Frontal cortex (tissue), 4 donors: Measurements from ENCODE around the gene IMPA2. TPM values are rescaled to one million over a fixed set of nuclear protein-coding genes. Genes with fewer than 3 reads are reported as not detected.
A peak's percentile ranks its signal among the peaks of the same experiment; 100 is the strongest.

Experiments
- DNase-seq, 2 donors: peaks; one replicate each; pipeline ENCODE4 v3.0.0; 2012; ENCODE audit warnings: low spot score in 2 of 2
- FAIRE-seq: peaks from 2 replicates; lab custom pipeline; 2012; peaks lifted over from hg19 to GRCh38; lab: Jason Lieb, UNC
- total RNA-seq: library from RNA; depleted of rRNA; stranded (reverse); fragments of >200 nt; gene quantifications from one replicate; pipeline ENCODE4 v1.2.3, GENCODE V29; 2014
- donor health status: control.
- donor health status: control.
- donor health status: control.

Gene IMPA2
- total RNA-seq, 1 donor from 2014 or later, result 2.9 TPM

- no peak for DNase-seq
- FAIRE-seq, result no peak
These were observed 4.8 kb downstream of the IMPA2 start for GRCh38 chr18:11986061-11986460.

DNA sequence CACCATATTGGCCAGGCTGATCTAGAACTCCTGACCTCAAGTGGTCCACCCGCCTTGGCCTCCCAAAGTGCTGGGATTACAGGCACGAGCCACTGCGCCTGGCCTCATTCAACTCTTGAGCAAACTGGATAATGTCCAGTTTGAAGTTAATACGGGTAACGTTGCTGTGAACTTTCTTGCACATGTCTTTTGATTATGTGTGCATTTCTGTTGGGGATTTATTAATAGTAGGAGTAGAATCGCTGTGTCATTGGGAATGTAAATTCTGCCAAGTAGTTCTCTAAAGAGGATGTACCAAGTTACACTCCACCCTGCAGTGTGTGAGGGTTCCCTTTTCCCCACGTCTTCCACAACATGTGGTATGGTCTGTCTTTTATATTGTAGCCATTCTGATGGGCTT is 6.2 kb downstream of the IMPA2 start:
- DNase-seq (no peak), FAIRE-seq (no peak)

- no peak for DNase-seq
- no peak for FAIRE-seq
These were observed 7.9 kb downstream of the IMPA2 start for GRCh38 chr18:11989174-11989573.

DNA sequence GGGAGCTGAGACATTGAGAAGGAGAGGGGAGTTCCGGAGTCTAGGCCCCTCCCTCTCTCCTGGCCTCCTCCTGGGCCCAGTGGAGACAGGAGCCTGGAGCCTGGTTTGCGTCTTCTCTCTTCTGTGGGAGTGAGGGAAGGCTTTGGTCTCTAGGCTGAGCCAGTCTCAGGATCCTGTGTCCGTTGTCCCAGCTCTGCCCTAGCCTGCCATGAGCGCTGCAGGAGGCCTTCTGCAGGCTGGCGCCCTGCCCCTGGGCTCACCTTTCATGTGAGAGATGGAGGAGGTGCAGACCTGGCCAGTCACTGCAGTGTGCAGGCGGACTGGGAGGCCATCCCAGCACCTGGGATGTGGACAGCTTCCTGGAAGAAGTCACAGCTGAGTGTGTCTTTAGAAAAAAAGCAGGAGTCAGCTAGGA is 8.7 kb downstream of the IMPA2 start:
- DNase-seq, result no peak
- no peak for FAIRE-seq

- no peak for FAIRE-seq
- DNase-seq, result no peak
These were observed 9.2 kb downstream of the IMPA2 start for GRCh38 chr18:11990539-11990938.

- no peak for FAIRE-seq
- no peak for DNase-seq
These were observed 9.9 kb downstream of the IMPA2 start for GRCh38 chr18:11991021-11991795.

- FAIRE-seq (no peak), DNase-seq (no peak)
These were observed 10.9 kb downstream of the IMPA2 start for GRCh38 chr18:11992096-11992790.

DNA sequence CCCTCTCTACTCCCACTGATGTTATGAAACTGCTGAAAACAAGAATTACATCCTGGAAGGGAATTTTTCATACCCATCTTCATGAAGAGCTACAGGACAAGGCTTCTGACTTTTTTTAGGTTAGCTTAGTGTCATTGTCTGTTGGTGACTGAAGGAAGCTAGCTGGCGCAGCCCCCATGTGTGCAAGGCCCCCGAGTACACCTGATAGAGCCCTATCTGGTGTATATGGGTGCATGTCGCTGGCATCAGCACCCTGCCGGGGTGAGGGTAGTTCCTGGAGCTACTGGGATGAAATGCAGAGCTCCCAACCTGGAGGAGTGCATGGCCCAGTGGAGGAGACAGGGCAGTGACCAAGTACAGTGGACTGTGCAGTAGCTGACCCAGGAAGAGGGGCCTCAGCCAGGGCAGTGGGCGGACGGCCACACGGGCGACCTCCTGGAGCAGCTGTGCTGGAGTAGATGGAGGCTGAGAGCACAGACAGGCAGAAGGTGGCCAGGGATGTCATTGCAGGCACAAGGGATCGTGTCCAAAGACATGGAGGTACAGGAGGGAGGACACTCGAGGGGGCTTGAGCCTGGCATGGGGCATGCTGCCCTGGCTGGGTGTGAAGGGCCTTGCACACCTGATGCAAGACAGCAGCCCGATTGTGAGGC is 12.1 kb downstream of the IMPA2 start:
- no peak for FAIRE-seq

GRCh38 chr18:11994336-11994702 is 13.0 kb downstream of the IMPA2 start:
- DNase-seq (no peak), FAIRE-seq (no peak)

More for the DNA sequence above, 12.1 kb downstream of the IMPA2 start:
- no peak for DNase-seq

- DNase-seq (no peak), FAIRE-seq (no peak)
These were observed 13.6 kb downstream of the IMPA2 start for GRCh38 chr18:11994703-11995444.

- DNase-seq (peak; percentile 51 to 80), FAIRE-seq (no peak)
These were observed 14.3 kb downstream of the IMPA2 start for GRCh38 chr18:11995445-11996189.

DNA sequence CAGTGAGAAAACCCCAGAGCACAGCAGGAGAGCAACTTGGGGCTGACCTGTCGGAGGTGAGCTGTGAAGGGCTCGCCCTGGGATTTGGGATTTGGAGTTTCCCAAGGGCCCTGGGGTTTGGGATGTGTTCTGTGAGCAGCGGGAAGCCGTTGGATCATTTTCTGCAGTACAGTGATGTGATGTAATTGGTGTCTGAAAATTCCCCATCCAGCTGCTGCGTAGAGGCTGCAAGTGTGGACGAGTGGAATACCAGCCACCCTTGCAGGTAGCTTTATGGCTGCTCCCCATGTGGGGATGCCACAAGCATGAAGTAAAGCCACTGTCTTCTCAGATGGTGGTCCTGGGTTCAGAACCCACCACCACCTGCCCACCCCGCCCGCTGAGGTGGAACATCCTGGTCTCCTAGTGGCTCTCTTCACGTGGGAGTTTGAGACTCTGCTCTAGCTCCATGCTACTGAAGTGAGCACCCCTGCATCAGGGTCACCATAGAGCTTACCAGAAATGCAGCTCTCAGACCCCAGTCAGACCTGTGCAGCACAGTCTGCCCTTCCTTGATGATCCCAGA is 15.0 kb downstream of the IMPA2 start:
- no peak for DNase-seq
- FAIRE-seq, result no peak

- no peak for DNase-seq
- no peak for FAIRE-seq
These were observed 15.6 kb downstream of the IMPA2 start for GRCh38 chr18:11996907-11997306.

GRCh38 chr18:11997466-11997865 is 16.2 kb downstream of the IMPA2 start:
- no peak for DNase-seq
- FAIRE-seq, result no peak

DNA sequence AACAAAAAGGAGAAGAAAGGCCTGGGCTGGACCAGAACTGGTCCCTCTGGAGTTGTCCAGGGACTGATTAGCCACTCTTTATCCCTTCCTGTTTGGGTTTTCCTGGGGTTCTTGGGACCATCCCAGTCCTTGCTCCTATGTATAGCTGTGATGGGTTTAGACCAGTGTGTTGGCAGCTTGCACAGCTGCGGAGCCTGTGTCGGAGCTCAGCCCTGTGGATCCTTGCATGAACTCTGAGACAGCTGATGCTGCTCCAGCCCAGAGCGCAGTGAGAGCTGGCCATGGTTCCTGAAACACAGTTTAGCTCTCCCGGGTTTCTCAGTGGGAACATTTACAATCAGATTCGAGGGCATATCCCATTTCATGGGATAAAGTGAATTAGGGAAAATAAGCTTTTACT is 16.9 kb downstream of the IMPA2 start:
- DNase-seq (no peak), FAIRE-seq (no peak)

- FAIRE-seq (no peak), DNase-seq (no peak)
These were observed 18.1 kb downstream of the IMPA2 start for GRCh38 chr18:11999429-11999828.

DNA sequence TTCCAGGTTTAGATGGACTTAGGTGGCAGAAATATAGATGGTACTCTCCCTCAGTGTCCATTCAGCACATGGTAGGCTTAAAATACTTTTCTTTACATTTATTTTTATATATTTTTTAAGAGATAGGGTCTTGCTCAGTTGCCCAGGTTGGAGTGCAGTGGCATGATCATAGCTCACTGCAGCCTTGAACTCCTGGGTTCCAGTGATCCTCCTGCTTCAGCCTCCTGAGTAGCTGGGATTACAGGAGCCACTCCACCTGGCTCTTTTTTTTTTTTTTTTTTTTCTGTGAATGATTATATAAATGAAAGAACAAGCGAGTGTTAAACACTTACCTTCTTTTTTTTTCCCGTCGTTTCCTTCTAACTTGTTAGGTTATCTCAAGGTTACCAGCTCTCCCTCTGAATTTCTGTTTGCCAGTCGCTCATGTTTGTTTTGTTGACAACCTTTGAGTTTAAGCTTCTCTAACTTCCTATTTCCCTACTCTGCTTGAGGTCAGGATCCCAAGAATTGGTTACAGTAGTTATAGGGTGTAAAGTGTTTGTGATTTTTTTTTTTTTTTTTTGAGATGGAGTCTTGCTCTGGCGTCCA is 18.9 kb downstream of the IMPA2 start:
- FAIRE-seq (no peak), DNase-seq (no peak)

GRCh38 chr18:12001421-12001820 is 20.1 kb downstream of the IMPA2 start:
- FAIRE-seq, result no peak
- DNase-seq, result no peak

DNA sequence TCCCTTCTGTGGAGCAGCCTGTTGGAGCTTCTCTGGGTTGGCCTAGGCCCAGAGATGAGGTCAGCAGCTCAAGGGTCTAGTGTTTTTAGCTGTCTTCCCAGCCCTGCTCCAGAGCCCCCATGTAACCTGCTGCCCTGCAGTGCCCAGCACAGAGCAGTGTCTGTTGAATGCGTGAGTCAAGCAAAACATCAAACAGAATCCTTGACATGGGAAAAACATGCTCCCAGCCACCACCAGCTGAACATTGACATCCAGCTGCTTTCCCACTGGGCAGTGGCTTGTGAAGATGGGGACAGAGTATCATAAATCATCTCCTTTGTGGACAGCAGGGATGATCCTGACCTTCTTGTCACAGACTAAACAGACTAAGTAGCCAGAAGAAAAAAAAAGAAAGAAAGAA is 22.6 kb downstream of the IMPA2 start:
- DNase-seq (no peak), FAIRE-seq (no peak)
